ENCODE data around the gene INTS15. TPM values are rescaled to one million over a fixed set of nuclear protein-coding genes. Genes with fewer than 3 reads are reported as not detected.

INTS15 gene
- total RNA-seq, 1 donor from 2014 or later = 10.9 TPM

- DNase-seq (ENCODE audit: low read depth, low spot score) = no peak
Observed at GRCh38 chr7:6655636-6656385, 66.0 kb downstream of the INTS15 start.

DNA sequence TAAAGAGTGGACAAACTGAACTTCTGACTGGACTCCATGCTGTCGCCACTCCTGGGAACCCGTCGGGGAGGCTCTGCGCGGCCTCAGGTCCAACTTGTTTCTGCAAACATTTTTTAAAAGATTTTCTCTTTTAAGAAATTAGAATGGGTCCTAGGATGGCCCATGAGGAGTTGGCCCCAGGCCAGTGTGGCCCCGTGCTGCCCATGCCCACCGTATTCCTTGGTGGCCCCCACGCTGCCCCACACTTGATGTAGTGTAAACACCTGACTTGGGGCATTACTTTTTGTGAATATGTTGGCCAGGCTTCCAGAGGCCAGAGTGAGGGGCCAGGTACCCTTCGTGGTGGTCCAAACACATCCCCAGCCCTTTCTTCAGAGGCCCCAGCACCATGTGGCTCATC is 66.6 kb downstream of the INTS15 start:
- DNase-seq (ENCODE audit: low read depth, low spot score) = no peak

Other genes with a start within 250 kb of the INTS15 start
- 13.5 and 18.9 TPM in 2 replicates for gene FAM220A, start 241.1 kb upstream of the INTS15 start, total RNA-seq
- 75.9 and 76.6 TPM in 2 replicates for gene RAC1, start 215.5 kb upstream of the INTS15 start, total RNA-seq
- gene DAGLB, start 142.1 kb upstream of the INTS15 start, total RNA-seq = 14.0 and 22.4 TPM in 2 replicates
- 140 and 188 TPM in 2 replicates for gene KDELR2, start 105.9 kb upstream of the INTS15 start, total RNA-seq
- 0.04 TPM in 1 of 2 replicates, not detected in the other for gene GRID2IP, start 38.6 kb upstream of the INTS15 start, total RNA-seq
- gene ZDHHC4, start 12.6 kb upstream of the INTS15 start, total RNA-seq = 40.5 and 53.7 TPM in 2 replicates
- gene ZNF853, start 25.6 kb downstream of the INTS15 start, total RNA-seq = 0.39 and 0.79 TPM in 2 replicates
- 10.7 and 12.8 TPM in 2 replicates for gene ZNF316, start 47.3 kb downstream of the INTS15 start, total RNA-seq
- 12.4 and 15.9 TPM in 2 replicates for gene ZNF12, start 116.9 kb downstream of the INTS15 start, total RNA-seq
- gene RSPH10B2, start 164.1 kb downstream of the INTS15 start, total RNA-seq = 0.13 TPM in 1 of 2 replicates, not detected in the other
- gene CCZ1B, start 236.3 kb downstream of the INTS15 start, total RNA-seq = 57.1 and 60.9 TPM in 2 replicates